Breast epithelium (tissue), 3 donors: ENCODE results near the gene ATAD1.

ENCODE experiments used
- POLR2AphosphoS5 ChIP-seq, 3 donors: sonication (generic); formaldehyde crosslinking; IDR thresholded peaks; one replicate each; pipeline ENCODE4 v1.6.1; 2017; ENCODE audit warnings: antibody characterized with exemption in 3 of 3
- TF ChIP-seq, protein P1 (sequence below), 3 donors: fragments of 450-650 bp; IDR thresholded peaks; one replicate each; pipeline ENCODE4 v1.5.1; 2016 to 2017; ENCODE audit warnings: antibody characterized with exemption in 3 of 3, mild to moderate bottlenecking in 3 of 3, moderate library complexity in 3 of 3

DNA sequence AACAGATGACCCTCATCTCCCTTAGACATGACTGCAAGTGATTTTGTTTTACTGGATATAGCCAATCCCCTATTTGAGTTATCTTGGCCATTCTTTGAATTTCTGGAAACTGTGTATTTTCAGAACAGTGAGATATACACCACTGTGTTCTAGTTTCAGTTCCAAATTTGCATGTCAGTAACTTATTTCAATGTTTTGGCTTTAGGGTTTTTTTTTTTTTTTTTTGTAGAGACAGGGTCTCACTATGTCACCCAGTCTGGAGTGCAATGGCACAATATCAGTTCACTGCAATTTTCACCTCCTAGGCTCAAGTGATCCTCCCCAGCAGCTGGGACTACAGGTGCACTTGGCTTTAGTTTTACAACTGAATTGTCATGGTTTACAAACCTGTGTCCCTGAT lies 67.2 kb downstream of the ATAD1 start:
- TF ChIP-seq, protein P1, sequence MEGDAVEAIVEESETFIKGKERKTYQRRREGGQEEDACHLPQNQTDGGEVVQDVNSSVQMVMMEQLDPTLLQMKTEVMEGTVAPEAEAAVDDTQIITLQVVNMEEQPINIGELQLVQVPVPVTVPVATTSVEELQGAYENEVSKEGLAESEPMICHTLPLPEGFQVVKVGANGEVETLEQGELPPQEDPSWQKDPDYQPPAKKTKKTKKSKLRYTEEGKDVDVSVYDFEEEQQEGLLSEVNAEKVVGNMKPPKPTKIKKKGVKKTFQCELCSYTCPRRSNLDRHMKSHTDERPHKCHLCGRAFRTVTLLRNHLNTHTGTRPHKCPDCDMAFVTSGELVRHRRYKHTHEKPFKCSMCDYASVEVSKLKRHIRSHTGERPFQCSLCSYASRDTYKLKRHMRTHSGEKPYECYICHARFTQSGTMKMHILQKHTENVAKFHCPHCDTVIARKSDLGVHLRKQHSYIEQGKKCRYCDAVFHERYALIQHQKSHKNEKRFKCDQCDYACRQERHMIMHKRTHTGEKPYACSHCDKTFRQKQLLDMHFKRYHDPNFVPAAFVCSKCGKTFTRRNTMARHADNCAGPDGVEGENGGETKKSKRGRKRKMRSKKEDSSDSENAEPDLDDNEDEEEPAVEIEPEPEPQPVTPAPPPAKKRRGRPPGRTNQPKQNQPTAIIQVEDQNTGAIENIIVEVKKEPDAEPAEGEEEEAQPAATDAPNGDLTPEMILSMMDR (IDR thresholded peaks at IDR 0.05), result no peak
- TF ChIP-seq POLR2AphosphoS5 (IDR thresholded peaks at IDR 0.05), result no peak
